Measurements from ENCODE around the gene PTP4A2. TPM values are rescaled to one million over a fixed set of nuclear protein-coding genes. Genes with fewer than 3 reads are reported as not detected.

Gene PTP4A2
- polyA plus RNA-seq, 1 of the 3 experiments (the other 2 are of a cell fraction): 41.7 TPM

- POLR2A ChIA-PET: interaction anchor here (0.6 kb wide), 1 partner anchor 101 kb away, joined by 6 read pairs; no protein-coding TSS in a partner anchor
- H3K4me3 ChIP-seq (ENCODE audit: low read depth in 2 of 2, low read length in 1 of 2): no peak overlapping the region
- no peak overlapping the region for H3K4me2 ChIP-seq
- H3K36me3 ChIP-seq (replicated peaks in 1 of 2; ENCODE audit: control insufficient read depth in 1 of 2, insufficient read depth in 2 of 2, low read length in 1 of 2): no peaks in the 10 kb centered on the region
- no peaks in the 10 kb centered on the region for H4K20me1 ChIP-seq (ENCODE audit: insufficient read depth)
- no peaks in the 10 kb centered on the region for H3K4me1 ChIP-seq (ENCODE audit: control insufficient read depth in 1 of 2, insufficient read depth in 2 of 2, low read depth in 1 of 2, low read length in 1 of 2)
- no peaks in the 10 kb centered on the region for H3F3A ChIP-seq (replicated peaks; ENCODE audit: insufficient read depth)
- no peaks in the 10 kb centered on the region for H3K9me3 ChIP-seq
- H3K79me2 ChIP-seq (ENCODE audit: insufficient read depth): no peaks in the 10 kb centered on the region
- no peak overlapping the region for H2AFZ ChIP-seq (ENCODE audit: low read depth)
- no peak overlapping the region for H3K27ac ChIP-seq (ENCODE audit: low read depth in 2 of 2, low read length in 1 of 2)
- no peak overlapping the region for H3K9ac ChIP-seq
- WGBS (ENCODE audit: low lambda C conversion rate): 63% methylated on average over 8 of the region's 8 CpGs
- no peaks in the 10 kb centered on the region for H3K9me2 ChIP-seq
- TF ChIP-seq RXRA (IDR thresholded peaks at IDR 0.05; ENCODE audit: borderline replicate concordance, low read depth) (no peak), FOXJ3 (CRISPR knock-in tag; IDR thresholded peaks at IDR 0.05) (no peak), FOXM1 (IDR thresholded peaks at IDR 0.05; ENCODE audit: low read depth) (no peak), FOSL2 (IDR thresholded peaks at IDR 0.05; ENCODE audit: borderline replicate concordance, low read depth) (no peak), GABPA (IDR thresholded peaks at IDR 0.05; ENCODE audit: low read depth) (no peak)
- no peak for DNase-seq
- no peaks in the 10 kb centered on the region for H3K27me3 ChIP-seq (ENCODE audit: insufficient read depth)
- CTCF ChIA-PET: interaction anchor here (0.7 to 1.1 kb wide), 2 partner anchors 66 to 84 kb away, joined by 3 read pairs; no protein-coding TSS in a partner anchor
Measured at GRCh38 chr1:31880957-31881687, 57.0 kb downstream of the PTP4A2 start.

DNA sequence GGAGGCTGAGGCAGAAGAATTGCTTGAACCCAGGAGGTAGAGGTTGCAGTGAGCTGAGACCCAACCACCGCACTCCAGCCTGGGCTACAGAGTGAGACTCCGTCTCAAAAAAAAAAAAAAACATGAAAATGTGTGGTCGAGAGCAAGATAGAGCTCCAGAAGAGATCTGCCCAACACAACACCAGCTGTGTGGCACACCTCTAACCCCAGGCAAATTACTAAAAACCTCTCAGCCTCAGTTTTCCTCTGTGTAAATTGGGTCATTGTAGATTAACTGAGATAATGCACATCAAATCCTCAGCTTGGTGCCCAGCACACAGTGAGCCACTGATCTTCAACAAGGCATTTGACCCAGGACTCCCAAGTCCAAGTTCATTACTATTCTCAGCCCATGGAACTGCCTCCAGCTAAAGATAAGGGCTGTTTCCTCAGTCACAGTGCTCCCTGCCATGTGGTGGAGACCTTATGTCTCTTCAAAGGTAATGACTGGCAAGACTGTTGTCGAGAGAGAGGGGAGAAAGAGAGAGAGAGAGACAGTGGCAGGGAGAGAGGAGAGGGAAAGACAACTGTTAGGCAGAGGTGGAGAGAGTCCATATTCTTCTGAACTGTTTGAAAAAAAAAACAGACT lies 58.1 kb downstream of the PTP4A2 start:
- no peak overlapping the region for H3K27ac ChIP-seq (ENCODE audit: low read depth in 2 of 2, low read length in 1 of 2)
- H3K9me2 ChIP-seq: no peaks in the 10 kb centered on the region
- H3K9ac ChIP-seq: no peak overlapping the region
- ChIA-PET CTCF (interaction anchor here (0.7 to 1.1 kb wide), 2 partner anchors 65 to 85 kb away, joined by 3 read pairs; no protein-coding TSS in a partner anchor), POLR2A (interaction anchor here (0.6 kb wide), 1 partner anchor 100 kb away, joined by 6 read pairs; no protein-coding TSS in a partner anchor)
- 76% methylated on average over 4 of the region's 4 CpGs for WGBS (ENCODE audit: low lambda C conversion rate)
- TF ChIP-seq YY1 (IDR thresholded peaks at IDR 0.05; ENCODE audit: low read depth) (no peak), RXRA (IDR thresholded peaks at IDR 0.05; ENCODE audit: borderline replicate concordance, low read depth) (no peak), GABPA (IDR thresholded peaks at IDR 0.05; ENCODE audit: low read depth) (no peak), FOSL2 (IDR thresholded peaks at IDR 0.05; ENCODE audit: borderline replicate concordance, low read depth) (no peak), RCOR1 (IDR thresholded peaks at IDR 0.05; ENCODE audit: low read length) (no peak), FOXM1 (IDR thresholded peaks at IDR 0.05; ENCODE audit: low read depth) (no peak), RAD21 (IDR thresholded peaks at IDR 0.05; ENCODE audit: low read length) (no peak), ELF1 (IDR thresholded peaks at IDR 0.05) (no peak), MXI1 (IDR thresholded peaks at IDR 0.05; ENCODE audit: low read depth, low read length) (no peak), CHD2 (IDR thresholded peaks at IDR 0.05; ENCODE audit: low read length, partially characterized antibody) (no peak), NRF1 (IDR thresholded peaks at IDR 0.05; ENCODE audit: low read depth, low read length) (no peak), PBX3 (IDR thresholded peaks at IDR 0.05) (no peak)
- TF ChIP-seq, protein P1, sequence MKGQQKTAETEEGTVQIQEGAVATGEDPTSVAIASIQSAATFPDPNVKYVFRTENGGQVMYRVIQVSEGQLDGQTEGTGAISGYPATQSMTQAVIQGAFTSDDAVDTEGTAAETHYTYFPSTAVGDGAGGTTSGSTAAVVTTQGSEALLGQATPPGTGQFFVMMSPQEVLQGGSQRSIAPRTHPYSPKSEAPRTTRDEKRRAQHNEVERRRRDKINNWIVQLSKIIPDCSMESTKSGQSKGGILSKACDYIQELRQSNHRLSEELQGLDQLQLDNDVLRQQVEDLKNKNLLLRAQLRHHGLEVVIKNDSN (IDR thresholded peaks at IDR 0.05; ENCODE audit: borderline replicate concordance, low read depth): no peak
- DNase-seq: no peak
- no peaks in the 10 kb centered on the region for H3K9me3 ChIP-seq
- H4K20me1 ChIP-seq (ENCODE audit: insufficient read depth): no peaks in the 10 kb centered on the region
- no peaks in the 10 kb centered on the region for H3K27me3 ChIP-seq (ENCODE audit: insufficient read depth)
- H2AFZ ChIP-seq (ENCODE audit: low read depth): no peak overlapping the region
- H3K79me2 ChIP-seq (ENCODE audit: insufficient read depth): no peaks in the 10 kb centered on the region
- no peaks in the 10 kb centered on the region for H3K4me1 ChIP-seq (ENCODE audit: control insufficient read depth in 1 of 2, insufficient read depth in 2 of 2, low read depth in 1 of 2, low read length in 1 of 2)
- H3K36me3 ChIP-seq (replicated peaks in 1 of 2; ENCODE audit: control insufficient read depth in 1 of 2, insufficient read depth in 2 of 2, low read length in 1 of 2): no peaks in the 10 kb centered on the region
- no peak overlapping the region for H3K4me2 ChIP-seq
- no peak overlapping the region for H3K4me3 ChIP-seq (ENCODE audit: low read depth in 2 of 2, low read length in 1 of 2)
- no peaks in the 10 kb centered on the region for H3F3A ChIP-seq (replicated peaks; ENCODE audit: insufficient read depth)

All from SK-N-SH (cell line).